ENCODE results near the gene PAPOLB.

DNA sequence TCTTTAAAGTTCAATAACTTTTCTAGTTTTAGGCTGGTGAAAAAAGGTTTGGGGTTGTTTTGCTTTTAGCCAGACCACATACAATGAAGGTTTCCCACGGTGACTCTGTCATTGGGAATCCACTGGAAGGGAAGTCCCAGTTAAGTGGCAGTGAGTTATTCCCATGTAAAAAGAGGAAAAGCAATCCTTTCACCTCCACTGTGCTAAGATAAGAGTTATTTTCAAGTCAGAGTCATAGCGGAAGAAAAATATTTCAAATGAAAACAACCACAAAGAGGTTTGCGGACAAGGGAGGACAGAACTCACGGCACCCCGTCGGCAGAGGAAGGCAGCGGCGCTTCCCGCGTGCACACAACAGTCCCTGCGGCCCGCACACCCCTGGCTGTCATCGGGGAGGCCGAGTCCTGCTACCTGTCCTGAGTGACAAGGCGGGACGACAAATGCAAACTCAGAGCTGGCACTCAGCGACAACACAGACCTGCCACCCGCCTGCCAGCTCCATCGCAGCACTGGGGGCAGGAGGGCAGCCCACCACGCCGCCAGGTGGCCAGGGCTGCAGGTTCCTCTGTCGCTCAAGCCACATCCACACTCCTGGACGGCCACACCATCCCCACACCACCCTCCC lies 9.3 kb upstream of the PAPOLB start:
- TF ChIP-seq, protein P1, sequence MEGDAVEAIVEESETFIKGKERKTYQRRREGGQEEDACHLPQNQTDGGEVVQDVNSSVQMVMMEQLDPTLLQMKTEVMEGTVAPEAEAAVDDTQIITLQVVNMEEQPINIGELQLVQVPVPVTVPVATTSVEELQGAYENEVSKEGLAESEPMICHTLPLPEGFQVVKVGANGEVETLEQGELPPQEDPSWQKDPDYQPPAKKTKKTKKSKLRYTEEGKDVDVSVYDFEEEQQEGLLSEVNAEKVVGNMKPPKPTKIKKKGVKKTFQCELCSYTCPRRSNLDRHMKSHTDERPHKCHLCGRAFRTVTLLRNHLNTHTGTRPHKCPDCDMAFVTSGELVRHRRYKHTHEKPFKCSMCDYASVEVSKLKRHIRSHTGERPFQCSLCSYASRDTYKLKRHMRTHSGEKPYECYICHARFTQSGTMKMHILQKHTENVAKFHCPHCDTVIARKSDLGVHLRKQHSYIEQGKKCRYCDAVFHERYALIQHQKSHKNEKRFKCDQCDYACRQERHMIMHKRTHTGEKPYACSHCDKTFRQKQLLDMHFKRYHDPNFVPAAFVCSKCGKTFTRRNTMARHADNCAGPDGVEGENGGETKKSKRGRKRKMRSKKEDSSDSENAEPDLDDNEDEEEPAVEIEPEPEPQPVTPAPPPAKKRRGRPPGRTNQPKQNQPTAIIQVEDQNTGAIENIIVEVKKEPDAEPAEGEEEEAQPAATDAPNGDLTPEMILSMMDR (IDR thresholded peaks at IDR 0.05) = no peak
- TF ChIP-seq POLR2A (IDR thresholded peaks at IDR 0.05) = no peak

All from esophagus squamous epithelium (tissue), 4 donors.